Gastroesophageal sphincter (tissue), 3 donors: Measurements from ENCODE around the gene LDAH.
"Not testable (repeated sequence)": the region's sequence is repeated elsewhere in the genome, so short reads cannot be mapped to it uniquely, and the experiment has no call there.

ENCODE experiments used
- CTCF ChIP-seq, 4 experiments: fragments of 200-600 bp in 2 of 4; fragments of 450-650 bp in 2 of 4; sonication (generic) in 1 of 4; IDR thresholded peaks; one replicate each; pipeline ENCODE4 v1.5.1; 2017 to 2019; ENCODE audit warnings: antibody characterized with exemption in 4 of 4, mild to moderate bottlenecking in 2 of 4, moderate library complexity in 2 of 4
- POLR2A ChIP-seq, 2 donors: fragments of 450-650 bp; IDR thresholded peaks; one replicate each; pipeline ENCODE4 v1.6.1; 2017; ENCODE audit warnings: antibody characterized with exemption in 2 of 2, mild to moderate bottlenecking in 2 of 2, moderate library complexity in 1 of 2
- POLR2AphosphoS5 ChIP-seq: sonication (generic); formaldehyde crosslinking; IDR thresholded peaks from one replicate; pipeline ENCODE4 v1.6.1; 2017; ENCODE audit warnings: antibody characterized with exemption

- TF ChIP-seq POLR2A (IDR thresholded peaks at IDR 0.05); CTCF (IDR thresholded peaks at IDR 0.05); POLR2AphosphoS5: not testable (repeated sequence)
Measured at GRCh38 chr2:20793944-20794343, 29.0 kb downstream of the LDAH start.
